Body of pancreas (tissue), 4 donors: Measurements from ENCODE around the gene ST6GALNAC4.

Experiments used
- POLR2A ChIP-seq, 3 donors: fragments of 450-650 bp; IDR thresholded peaks; one replicate each; pipeline ENCODE4 v1.6.1; 2016; ENCODE audit warnings: antibody characterized with exemption in 3 of 3, mild to moderate bottlenecking in 2 of 3
- TF ChIP-seq, protein P1 (sequence below), 7 experiments: fragments of 450-650 bp in 4 of 7; fragments of 200-600 bp in 3 of 7; sonication (generic) in 3 of 7; IDR thresholded peaks; one replicate each; pipeline ENCODE4 v1.5.1; 2016 to 2019; ENCODE audit warnings: antibody characterized with exemption in 7 of 7

GRCh38 chr9:127936347-127936852 is 19.6 kb upstream of the ST6GALNAC4 start:
- TF ChIP-seq, protein P1, sequence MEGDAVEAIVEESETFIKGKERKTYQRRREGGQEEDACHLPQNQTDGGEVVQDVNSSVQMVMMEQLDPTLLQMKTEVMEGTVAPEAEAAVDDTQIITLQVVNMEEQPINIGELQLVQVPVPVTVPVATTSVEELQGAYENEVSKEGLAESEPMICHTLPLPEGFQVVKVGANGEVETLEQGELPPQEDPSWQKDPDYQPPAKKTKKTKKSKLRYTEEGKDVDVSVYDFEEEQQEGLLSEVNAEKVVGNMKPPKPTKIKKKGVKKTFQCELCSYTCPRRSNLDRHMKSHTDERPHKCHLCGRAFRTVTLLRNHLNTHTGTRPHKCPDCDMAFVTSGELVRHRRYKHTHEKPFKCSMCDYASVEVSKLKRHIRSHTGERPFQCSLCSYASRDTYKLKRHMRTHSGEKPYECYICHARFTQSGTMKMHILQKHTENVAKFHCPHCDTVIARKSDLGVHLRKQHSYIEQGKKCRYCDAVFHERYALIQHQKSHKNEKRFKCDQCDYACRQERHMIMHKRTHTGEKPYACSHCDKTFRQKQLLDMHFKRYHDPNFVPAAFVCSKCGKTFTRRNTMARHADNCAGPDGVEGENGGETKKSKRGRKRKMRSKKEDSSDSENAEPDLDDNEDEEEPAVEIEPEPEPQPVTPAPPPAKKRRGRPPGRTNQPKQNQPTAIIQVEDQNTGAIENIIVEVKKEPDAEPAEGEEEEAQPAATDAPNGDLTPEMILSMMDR (IDR thresholded peaks at IDR 0.05): no peak
- TF ChIP-seq POLR2A (IDR thresholded peaks at IDR 0.05): no peak
